Peyer's patch (tissue), 4 donors: ENCODE data around the gene CRCP. TPM values are rescaled to one million over a fixed set of nuclear protein-coding genes. Genes with fewer than 3 reads are reported as not detected.
A peak's percentile ranks its signal among the peaks of the same experiment; 100 is the strongest.
"Not testable (repeated sequence)": the region's sequence is repeated elsewhere in the genome, so short reads cannot be mapped to it uniquely, and the experiment has no call there.

Experiments
- DNase-seq, 3 donors: peaks; one replicate each; pipeline ENCODE4 v3.0.0-alpha.2; 2017 to 2019
- H3K27ac ChIP-seq, 4 donors: fragments of 200-600 bp; sonication (generic); one replicate each; pipeline ENCODE4 v1.5.1; 2016 to 2019
- H3K27me3 ChIP-seq, 2 donors: fragments of 200-600 bp; sonication (generic); one replicate each; pipeline ENCODE4 v1.5.1; 2019
- H3K36me3 ChIP-seq, 3 donors: fragments of 200-600 bp; sonication (generic); one replicate each; pipeline ENCODE4 v1.5.1; 2016 to 2019
- H3K4me1 ChIP-seq, 4 donors: fragments of 200-600 bp; sonication (generic); one replicate each; pipeline ENCODE4 v1.5.1; 2016 to 2019
- H3K4me3 ChIP-seq, 4 donors: fragments of 200-600 bp; sonication (generic); 1 replicate in 3 of 4; 2 replicates in 1 of 4; pipeline ENCODE4 v1.5.1; 2016 to 2019; ENCODE audit warnings: mild to moderate bottlenecking in 1 of 4
- H3K9me3 ChIP-seq, 4 donors: fragments of 200-600 bp; sonication (generic); one replicate each; pipeline ENCODE4 v1.5.1; 2016 to 2019; ENCODE audit warnings: mild to moderate bottlenecking in 1 of 4
- POLR2A ChIP-seq, 2 donors: fragments of 450-650 bp; IDR thresholded peaks; one replicate each; pipeline ENCODE4 v1.5.1; 2017; ENCODE audit warnings: antibody characterized with exemption in 2 of 2, mild to moderate bottlenecking in 2 of 2, moderate library complexity in 2 of 2
- total RNA-seq, 4 donors: library from RNA; depleted of rRNA; stranded (reverse); fragments of >200 nt; gene quantifications; one replicate each; pipeline ENCODE4 v1.1.0, GENCODE V29; 2016
- TF ChIP-seq, protein P1 (sequence below), 6 experiments: fragments of 450-650 bp in 4 of 6; fragments of 200-600 bp in 2 of 6; sonication (generic) in 1 of 6; IDR thresholded peaks; one replicate each; pipeline ENCODE4 v1.5.1; 2017 to 2019; ENCODE audit warnings: antibody characterized with exemption in 6 of 6, mild to moderate bottlenecking in 3 of 6, moderate library complexity in 1 of 6

CRCP gene
- total RNA-seq: 10 to 100 TPM; 24.7 to 67.7 (median 42.2) TPM

- DNase-seq: peak; percentile 82 to 92 (median 89)
- no peaks in the 10 kb centered on the region for H3K27me3 ChIP-seq
- H3K36me3 ChIP-seq: no peaks in the 10 kb centered on the region
- H3K4me1 ChIP-seq: peaks cover 0 to 46% (median 2%) of the 10 kb centered on the region in 4 donors
- H3K4me3 ChIP-seq: peak within 1 kb of the TSS; percentile 65 to 88 (median 80)
- H3K27ac ChIP-seq: peak within 1 kb of the TSS; percentile 91 to 97 (median 94)
- TF ChIP-seq, protein P1, sequence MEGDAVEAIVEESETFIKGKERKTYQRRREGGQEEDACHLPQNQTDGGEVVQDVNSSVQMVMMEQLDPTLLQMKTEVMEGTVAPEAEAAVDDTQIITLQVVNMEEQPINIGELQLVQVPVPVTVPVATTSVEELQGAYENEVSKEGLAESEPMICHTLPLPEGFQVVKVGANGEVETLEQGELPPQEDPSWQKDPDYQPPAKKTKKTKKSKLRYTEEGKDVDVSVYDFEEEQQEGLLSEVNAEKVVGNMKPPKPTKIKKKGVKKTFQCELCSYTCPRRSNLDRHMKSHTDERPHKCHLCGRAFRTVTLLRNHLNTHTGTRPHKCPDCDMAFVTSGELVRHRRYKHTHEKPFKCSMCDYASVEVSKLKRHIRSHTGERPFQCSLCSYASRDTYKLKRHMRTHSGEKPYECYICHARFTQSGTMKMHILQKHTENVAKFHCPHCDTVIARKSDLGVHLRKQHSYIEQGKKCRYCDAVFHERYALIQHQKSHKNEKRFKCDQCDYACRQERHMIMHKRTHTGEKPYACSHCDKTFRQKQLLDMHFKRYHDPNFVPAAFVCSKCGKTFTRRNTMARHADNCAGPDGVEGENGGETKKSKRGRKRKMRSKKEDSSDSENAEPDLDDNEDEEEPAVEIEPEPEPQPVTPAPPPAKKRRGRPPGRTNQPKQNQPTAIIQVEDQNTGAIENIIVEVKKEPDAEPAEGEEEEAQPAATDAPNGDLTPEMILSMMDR (IDR thresholded peaks at IDR 0.05): peak in 4 of 6 experiments; percentile 3 to 48 (median 24)
- peak; percentile 54 for TF ChIP-seq POLR2A (IDR thresholded peaks at IDR 0.05)
- H3K9me3 ChIP-seq: no peaks in the 10 kb centered on the region
Observed at GRCh38 chr7:66114743-66115649, at the start of gene CRCP. CRCP (plus strand) TSS chr7:66114847; CDS start chr7:66114963, 116 bp downstream.

DNA sequence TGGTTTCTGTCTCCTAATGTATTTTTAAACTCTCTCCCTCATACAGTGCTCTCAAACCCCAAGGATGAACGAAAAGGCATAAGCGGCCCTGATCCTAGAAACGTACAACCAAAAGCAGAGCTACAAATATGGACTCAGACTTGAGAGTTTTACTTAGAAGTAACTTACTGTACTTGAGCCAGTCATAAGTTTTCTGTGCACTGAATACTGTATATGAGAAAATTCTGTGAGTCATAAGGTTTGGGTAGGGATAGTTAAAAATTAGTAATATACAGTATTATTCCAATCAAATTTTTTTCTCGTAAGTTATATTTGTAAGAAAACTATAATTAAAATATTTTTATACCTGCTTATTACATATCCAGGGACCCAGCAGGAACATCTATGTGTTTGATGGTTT is 44.9 kb upstream of the CRCP start:
- Histone ChIP-seq H3K27me3 (no peaks in the 10 kb centered on the region), H3K27ac (no peak overlapping the region), H3K4me1 (no peaks in the 10 kb centered on the region), H3K36me3 (no peaks in the 10 kb centered on the region), H3K4me3 (no peak overlapping the region), H3K9me3 (no peaks in the 10 kb centered on the region)
- DNase-seq: no peak
- no peak for TF ChIP-seq POLR2A (IDR thresholded peaks at IDR 0.05)
- TF ChIP-seq, protein P1 (IDR thresholded peaks at IDR 0.05): no peak

DNA sequence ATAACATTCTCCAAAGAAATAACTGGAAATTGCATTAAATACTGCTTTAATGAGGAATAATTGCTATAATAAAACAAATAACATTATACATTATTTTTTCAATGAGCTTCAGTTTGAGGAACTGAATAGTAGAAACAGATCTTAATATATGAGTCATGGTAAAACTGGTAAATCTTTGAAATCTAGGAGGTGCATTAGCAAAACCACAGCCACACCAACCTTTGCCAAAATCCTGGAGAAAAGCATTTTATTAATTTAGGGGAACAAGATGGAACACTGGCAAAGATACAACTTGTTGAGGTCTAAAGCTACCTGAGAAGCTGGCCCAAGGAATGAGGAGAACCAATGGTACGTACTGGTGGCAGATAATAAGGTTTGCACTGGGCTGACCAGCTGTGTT is 44.4 kb upstream of the CRCP start:
- H3K4me1 ChIP-seq: no peaks in the 10 kb centered on the region
- no peak for DNase-seq
- no peak overlapping the region for H3K4me3 ChIP-seq
- H3K27ac ChIP-seq: no peak overlapping the region
- TF ChIP-seq, protein P1 (IDR thresholded peaks at IDR 0.05): no peak
- TF ChIP-seq POLR2A (IDR thresholded peaks at IDR 0.05): no peak
- H3K36me3 ChIP-seq: no peaks in the 10 kb centered on the region
- no peaks in the 10 kb centered on the region for H3K9me3 ChIP-seq
- no peaks in the 10 kb centered on the region for H3K27me3 ChIP-seq

DNA sequence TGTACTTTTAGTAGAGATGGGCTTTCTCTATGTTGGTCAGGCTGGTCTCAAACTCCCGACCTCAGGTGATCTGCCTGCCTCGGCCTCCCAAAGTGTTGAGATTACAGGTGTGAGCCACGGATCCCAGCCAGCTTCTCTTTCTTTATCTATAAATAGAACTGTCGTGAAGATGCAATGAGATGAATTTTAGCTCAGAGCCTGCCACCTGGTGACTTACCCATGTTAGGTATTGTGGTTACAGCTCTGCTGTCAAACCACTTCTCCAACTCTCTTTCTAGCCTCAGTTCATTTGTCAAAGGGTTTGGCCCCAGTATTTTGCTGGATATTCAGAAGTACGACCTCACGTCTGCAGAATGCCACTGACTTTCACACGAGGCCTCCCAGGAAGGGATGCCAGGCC is 42.4 kb upstream of the CRCP start:
- not testable (repeated sequence) for H3K9me3 ChIP-seq, H3K4me1 ChIP-seq, H3K27ac ChIP-seq, DNase-seq, H3K27me3 ChIP-seq, H3K36me3 ChIP-seq, H3K4me3 ChIP-seq

- peak; percentile 88 to 95 for TF ChIP-seq POLR2A (IDR thresholded peaks at IDR 0.05)
- TF ChIP-seq, protein P1 (IDR thresholded peaks at IDR 0.05): no peak
- Histone ChIP-seq H3K9me3 (no peaks in the 10 kb centered on the region), H3K4me3 (peak within 1 kb of the TSS; percentile 61 to 93 (median 78))
Observed at GRCh38 chr7:66075590-66076461, 38.8 kb upstream of the CRCP start, which contains the start of gene ASL. ASL (plus strand) TSS chr7:66075819; CDS start chr7:66076082, 263 bp downstream.

More at GRCh38 chr7:66075590-66076461, 38.8 kb upstream of the CRCP start, which contains the start of gene ASL:
- H3K4me1 ChIP-seq: peaks cover 0 to 22% (median 3%) of the 10 kb centered on the region in 4 donors
- peak; percentile 90 to 97 (median 97) for DNase-seq
- peak within 1 kb of the TSS; percentile 79 to 81 (median 81) for H3K27ac ChIP-seq
- no peaks in the 10 kb centered on the region for H3K27me3 ChIP-seq
- peaks cover 0 to 17% (median 0%) of the 10 kb centered on the region in 3 donors for H3K36me3 ChIP-seq
